GM18511 (cell line): ENCODE measurements around the gene MPHOSPH9.

Source experiments
- ATAC-seq: cut with Tn5 transposase; IDR thresholded peaks from one replicate; pipeline ENCODE4 v1.9.1; 2021; ENCODE audit warnings: mild to moderate bottlenecking, moderate library complexity; ENCODE audit not compliant: unreplicated experiment

The MPHOSPH9 gene, protein sequence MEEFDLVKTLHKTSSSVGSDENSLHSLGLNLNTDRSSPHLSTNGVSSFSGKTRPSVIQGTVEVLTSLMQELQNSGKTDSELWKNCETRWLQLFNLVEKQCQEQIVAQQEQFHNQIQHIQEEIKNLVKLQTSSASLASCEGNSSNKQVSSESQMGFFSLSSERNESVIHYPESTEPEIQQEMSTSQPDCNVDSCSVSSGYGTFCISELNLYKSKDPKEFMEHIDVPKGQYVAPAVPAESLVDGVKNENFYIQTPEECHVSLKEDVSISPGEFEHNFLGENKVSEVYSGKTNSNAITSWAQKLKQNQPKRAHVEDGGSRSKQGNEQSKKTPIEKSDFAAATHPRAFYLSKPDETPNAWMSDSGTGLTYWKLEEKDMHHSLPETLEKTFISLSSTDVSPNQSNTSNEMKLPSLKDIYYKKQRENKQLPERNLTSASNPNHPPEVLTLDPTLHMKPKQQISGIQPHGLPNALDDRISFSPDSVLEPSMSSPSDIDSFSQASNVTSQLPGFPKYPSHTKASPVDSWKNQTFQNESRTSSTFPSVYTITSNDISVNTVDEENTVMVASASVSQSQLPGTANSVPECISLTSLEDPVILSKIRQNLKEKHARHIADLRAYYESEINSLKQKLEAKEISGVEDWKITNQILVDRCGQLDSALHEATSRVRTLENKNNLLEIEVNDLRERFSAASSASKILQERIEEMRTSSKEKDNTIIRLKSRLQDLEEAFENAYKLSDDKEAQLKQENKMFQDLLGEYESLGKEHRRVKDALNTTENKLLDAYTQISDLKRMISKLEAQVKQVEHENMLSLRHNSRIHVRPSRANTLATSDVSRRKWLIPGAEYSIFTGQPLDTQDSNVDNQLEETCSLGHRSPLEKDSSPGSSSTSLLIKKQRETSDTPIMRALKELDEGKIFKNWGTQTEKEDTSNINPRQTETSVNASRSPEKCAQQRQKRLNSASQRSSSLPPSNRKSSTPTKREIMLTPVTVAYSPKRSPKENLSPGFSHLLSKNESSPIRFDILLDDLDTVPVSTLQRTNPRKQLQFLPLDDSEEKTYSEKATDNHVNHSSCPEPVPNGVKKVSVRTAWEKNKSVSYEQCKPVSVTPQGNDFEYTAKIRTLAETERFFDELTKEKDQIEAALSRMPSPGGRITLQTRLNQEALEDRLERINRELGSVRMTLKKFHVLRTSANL

GRCh38 chr12:123232807-123233504 is at the start of gene MPHOSPH9, which contains the start of gene MTRFR:
MPHOSPH9 (minus strand) TSS chr12:123233141; CDS start chr12:123230364, 2,777 bp downstream.
MTRFR (plus strand) TSS chr12:123233436; CDS start chr12:123253675, 20,239 bp downstream.
- peak; percentile 78 for ATAC-seq

DNA sequence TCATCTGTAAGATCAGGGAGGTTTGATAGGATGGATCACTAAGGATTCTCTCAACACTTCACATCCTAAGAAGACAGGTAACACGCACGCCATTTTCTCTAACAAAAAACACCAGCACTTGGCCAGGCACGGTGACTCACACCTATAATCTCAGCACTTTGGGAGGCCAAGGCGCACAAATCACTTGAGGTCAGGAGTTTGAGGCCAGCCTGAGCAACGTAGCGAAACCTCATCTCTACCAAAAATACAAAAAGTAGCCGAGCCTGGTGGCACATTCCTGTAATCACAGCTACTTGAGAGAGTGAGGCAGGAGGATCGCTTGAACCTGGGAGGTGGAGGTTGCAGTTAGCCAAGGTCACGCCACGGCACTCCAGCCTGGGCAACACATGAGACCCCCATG is 49.2 kb upstream of the MPHOSPH9 start:
- ATAC-seq, result no peak

DNA sequence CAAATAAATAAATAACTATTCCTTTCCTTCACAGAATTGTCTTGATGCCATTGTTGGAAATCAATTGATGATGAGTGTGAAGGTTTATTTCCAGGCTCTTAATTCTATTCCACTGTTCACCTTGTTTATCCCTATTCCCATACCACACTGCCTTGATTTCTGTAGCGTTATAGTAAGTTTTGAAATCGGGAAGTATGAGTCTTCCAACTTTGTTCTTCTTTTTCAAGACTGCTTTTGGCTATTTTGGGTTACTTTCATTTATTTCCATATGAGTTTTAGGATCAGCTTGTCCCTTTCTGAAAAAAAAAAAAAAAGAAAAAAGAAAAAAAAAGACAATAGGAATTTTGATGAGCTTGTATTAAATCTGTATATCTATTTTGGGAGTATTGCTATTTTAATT is 48.0 kb upstream of the MPHOSPH9 start:
- no peak for ATAC-seq

GRCh38 chr12:123278101-123278627 is 45.2 kb upstream of the MPHOSPH9 start:
- peak; percentile 89 for ATAC-seq

- no peak for ATAC-seq
Observed at GRCh38 chr12:123273166-123273565, 40.2 kb upstream of the MPHOSPH9 start.

- peak; percentile 76 for ATAC-seq
Observed at GRCh38 chr12:123271001-123271668, 38.2 kb upstream of the MPHOSPH9 start.

DNA sequence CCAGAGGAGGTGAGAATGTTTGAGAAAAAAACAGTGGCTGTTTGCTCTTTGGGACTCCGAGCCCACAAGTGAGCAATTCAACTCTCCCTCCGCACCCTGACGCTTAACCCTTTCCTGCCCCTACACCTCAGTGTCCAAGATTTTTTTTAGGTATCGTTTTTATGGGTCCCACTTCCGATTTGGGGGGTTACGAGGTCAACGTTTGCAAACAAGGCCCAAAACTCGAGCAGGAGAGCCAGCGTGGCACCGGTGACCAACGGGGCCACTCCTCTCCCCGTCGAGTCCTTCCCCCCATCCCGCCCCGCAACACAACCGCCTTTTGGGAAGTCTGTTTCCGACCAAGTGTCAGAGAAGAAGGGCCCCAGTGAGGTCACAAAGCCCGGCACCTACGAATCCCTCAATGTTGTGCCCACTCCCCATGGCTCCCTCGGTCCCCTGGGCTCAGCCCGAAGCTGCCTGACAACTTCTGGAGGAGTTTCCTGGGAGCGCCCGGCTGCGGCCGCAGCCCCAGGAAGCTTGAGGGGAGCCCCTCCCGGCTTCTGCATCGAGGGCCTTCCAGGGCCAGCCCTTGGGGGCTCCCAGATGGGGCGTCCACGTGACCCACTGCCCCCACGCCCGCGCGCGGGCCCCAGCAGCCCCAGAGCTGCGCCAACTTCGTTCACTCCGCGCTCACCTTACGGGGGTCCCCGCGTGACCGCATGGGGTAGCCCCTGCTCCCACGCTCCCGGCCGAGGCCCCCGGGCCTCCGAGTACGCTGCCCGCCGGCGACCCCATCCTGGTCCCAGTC is 37.5 kb upstream of the MPHOSPH9 start:
- peak; percentile 22 for ATAC-seq

DNA sequence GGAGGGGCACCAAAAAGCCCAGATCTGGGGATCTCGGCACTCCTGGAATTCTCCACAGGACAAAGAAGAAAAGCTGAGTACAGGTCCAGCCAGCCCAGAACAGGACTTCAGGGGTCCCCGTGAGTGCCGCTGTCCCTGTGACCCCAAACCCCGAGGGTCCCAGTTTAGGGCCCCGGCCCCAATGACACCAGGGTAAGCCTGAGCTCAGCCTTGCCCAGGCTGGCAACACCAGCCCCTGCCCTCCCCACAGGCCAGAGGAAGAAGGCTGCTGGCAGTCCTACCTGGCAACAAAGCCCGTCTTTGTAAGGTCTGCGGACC is 36.9 kb upstream of the MPHOSPH9 start:
- ATAC-seq, result no peak

- ATAC-seq, result no peak
Observed at GRCh38 chr12:123269395-123269892, 36.5 kb upstream of the MPHOSPH9 start.

DNA sequence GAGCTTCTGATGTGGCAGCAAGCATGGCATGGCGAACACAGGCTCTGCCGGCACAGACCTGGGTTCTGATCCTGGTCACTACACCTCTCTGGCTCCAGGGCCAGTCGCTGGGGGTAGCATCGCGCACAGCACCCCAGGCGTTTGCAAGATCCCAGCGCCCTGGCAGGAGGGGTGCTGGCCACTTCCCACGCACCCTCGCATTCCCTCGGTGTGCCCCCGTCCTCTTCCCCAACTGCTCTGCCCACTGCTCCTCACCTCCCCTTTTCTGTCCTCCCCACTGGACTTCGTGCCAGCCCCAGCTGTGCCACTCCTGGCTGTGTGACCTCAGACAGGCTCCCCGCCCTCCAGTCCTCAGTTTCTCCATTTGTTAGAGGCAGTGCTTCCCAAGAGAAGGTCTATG is 35.9 kb upstream of the MPHOSPH9 start:
- ATAC-seq, result no peak

DNA sequence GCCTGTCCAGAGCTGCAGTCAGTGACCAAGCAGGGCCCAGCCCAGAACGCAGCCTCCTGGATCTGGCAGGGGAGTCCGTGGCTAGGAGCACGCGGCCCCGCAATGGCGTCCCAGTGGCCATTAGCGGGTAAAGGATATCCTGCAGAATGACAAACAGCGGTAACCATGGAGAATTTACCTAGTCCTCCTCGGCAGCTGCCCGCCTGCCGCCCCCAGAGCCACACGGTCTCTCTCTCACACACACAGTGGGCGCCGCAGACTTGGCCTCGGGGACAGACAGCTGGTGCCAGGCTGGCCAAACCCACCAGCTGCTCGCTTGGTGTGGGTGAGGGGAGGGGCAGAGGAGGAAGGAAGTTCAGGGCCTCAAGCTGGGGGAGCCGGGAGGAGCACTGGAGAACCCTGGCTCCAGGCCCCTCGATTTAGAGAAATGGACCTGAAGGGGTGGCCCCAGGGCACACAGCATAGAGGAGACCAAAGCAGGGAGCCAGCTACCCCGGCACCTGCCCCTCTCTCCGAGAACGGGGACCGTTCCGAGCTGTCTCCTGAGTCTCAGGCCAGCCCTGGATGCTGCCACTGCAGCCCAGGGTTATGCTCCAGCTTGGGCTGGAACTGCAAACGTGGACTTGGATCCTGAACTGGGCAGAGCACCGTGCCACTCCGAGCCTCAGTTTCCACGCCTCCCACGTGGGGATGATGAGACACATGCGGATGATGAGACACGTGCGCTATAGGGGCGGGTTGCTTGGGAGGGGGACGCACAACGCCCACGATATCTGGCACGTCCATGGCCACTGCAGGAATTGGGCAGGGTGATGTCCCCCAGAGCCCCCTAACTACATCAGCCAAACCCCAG is 35.3 kb upstream of the MPHOSPH9 start:
- ATAC-seq, result no peak

DNA sequence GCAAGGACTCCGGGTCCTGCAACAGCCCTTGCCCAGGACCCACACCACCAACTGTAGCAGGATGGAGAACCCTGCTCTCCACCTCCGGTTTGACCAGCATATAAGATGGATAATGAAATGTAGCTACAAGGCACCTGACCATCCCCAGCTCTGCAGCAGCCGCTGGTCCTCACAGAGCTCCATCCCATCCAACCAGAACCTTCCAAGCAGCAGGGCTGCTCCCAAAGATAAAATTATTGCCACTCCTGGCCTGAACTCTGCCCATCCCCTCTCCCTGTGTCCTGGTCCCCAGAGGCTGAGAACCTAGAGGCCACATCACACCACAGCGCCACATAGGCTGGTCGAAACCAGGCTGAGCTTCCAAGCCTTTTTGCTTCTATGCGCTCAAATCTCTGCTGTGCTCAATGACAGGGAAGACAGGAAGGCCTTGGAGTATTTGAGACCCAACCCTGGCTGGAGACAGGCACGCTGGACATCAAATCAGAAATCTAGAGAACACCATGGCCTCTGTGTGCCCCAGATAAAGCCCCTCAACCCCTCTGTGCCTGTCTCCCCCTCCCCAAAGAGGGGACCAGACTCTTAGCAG is 34.5 kb upstream of the MPHOSPH9 start:
- no peak for ATAC-seq

DNA sequence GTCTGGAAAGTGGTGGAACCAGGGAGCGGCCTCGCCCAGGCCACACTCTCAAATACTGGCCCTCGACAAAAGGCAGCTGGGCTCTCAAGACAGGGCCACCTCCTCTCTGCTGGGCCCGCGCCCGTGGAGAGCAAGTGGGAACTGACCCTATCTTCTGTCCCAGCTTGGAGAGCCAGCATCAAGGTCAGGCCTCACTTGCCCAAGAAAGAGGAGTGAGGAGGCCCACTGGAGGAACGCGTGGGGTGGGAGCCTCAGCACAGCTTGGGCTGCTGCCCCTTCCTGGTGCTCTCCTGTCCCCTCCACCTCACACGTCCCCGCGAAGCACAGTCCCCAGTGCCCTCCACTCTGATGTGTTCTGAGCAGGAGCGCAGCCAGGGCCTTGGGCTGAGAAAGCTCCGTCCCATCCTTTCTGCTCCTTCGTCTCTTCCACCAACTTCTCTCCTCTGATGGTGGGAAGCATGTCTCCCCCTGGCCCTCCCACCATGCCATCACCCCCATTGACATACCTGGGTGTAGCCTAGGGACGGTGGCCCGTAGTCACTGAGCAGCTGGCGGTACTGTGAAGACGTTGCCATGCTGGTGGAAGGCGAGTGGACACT is 33.8 kb upstream of the MPHOSPH9 start:
- no peak for ATAC-seq

DNA sequence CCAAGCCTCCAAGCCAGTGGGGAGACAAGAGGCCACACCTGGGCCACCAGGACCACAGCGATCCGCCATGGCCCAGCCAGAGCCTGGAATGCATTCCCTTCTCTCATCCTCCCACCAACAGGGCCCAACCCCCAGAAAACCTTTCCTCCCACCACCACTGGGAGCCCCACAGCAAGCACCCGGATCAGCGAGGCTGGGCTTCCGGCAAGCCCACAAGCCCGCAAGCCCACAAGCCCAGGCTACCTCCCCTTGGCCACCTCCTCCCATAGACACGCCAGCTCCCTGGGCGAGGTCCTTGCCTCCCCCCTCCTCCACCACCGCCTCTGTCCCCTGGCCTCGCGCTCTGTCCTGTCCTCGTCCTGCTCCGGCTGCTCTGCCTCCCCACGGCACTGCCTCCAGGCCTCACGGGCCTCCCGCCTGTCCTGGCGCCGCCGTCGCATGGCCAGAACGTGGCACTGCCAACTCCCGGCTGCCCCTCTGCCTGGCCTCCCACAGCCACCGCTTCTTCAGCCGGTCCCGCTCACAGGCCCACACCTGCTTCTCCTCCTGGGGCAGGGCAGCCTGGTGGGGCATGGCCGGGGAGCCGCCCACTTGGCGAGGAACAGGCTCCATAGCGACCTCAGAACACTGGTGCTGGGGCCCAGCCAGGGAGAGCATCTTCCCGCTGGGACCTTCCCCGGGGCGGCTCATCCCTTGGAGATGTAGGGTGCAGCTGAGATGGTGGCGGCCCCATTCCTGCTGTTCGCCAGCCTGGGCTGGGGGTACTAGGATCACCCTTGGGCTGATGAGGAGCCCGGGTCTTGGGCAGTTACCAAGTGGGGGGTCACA is 33.1 kb upstream of the MPHOSPH9 start:
- ATAC-seq, result no peak

DNA sequence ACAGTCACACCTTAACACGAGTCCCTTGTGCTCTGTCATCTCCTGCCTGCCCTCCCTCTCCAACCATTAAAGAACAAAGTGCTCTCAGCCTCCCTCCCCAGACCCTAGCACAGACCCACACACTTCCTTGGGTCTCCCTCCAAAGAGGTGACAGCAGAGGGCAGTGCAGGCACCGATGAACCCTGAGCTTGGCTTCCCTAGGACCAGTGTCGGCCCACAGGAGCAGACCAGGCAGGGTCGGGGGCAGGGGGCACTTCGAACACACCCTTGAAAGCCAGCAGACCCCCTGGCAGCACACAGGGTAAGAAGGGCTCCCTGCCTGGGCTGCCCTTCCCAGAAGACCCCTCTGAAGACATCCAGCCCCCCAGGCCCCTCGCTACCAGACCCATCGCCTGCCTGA is 31.7 kb upstream of the MPHOSPH9 start:
- no peak for ATAC-seq

- no peak for ATAC-seq
Observed at GRCh38 chr12:123263196-123263817, 30.4 kb upstream of the MPHOSPH9 start.
